Coronary artery (tissue), 2 donors: ENCODE measurements around the gene FOXD1.
"Not testable (repeated sequence)": the region's sequence is repeated elsewhere in the genome, so short reads cannot be mapped to it uniquely, and the experiment has no call there.

Source experiments
- DNase-seq: peaks from one replicate; pipeline ENCODE4 v3.0.0-alpha.2; 2017; ENCODE audit warnings: low spot score
- H3K27ac ChIP-seq, 2 donors: fragments of 200-600 bp; sonication (generic); one replicate each; pipeline ENCODE4 v1.5.1; 2016 to 2019
- H3K4me3 ChIP-seq: fragments of 200-600 bp; sonication (generic); 2 replicates; pipeline ENCODE4 v1.5.1; 2016; ENCODE audit warnings: mild to moderate bottlenecking, moderate library complexity
- CTCF ChIP-seq: fragments of 200-600 bp; sonication (generic); IDR thresholded peaks from one replicate; pipeline ENCODE4 v1.5.1; 2019; ENCODE audit warnings: antibody characterized with exemption

Gene FOXD1

GRCh38 chr5:73415171-73415570, 33.4 kb downstream of the FOXD1 start:
- no peak for TF ChIP-seq CTCF
- Histone ChIP-seq H3K4me3 (no peak overlapping the region), H3K27ac (no peak overlapping the region)
- no peak for DNase-seq

DNA sequence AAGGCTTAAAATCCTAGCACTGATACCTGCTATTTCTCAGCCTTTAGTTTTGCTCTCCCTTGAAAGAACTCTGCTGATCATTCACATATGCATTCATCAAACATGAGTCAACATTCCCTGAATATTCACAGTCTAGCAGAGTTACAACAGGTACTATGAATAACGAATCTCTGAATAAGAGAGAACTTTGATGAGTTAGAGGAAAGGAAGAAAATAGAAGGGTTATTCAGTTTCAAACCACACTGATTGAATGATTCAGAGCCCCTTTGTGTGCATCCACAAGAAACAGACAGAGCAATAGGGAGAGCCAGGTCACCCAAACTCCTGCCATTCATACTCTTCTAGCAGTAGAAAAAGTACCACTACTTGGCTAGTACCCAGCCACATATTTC, 36.0 kb downstream of the FOXD1 start:
- no peak for DNase-seq
- no peak overlapping the region for H3K4me3 ChIP-seq

GRCh38 chr5:73411936-73412596, 36.5 kb downstream of the FOXD1 start:
- TF ChIP-seq CTCF = no peak
- no peak for DNase-seq
- Histone ChIP-seq H3K4me3 (no peak overlapping the region), H3K27ac (no peak overlapping the region)

More for the DNA sequence above, 36.0 kb downstream of the FOXD1 start:
- H3K27ac ChIP-seq = no peak overlapping the region
- no peak for TF ChIP-seq CTCF

- not testable (repeated sequence) for H3K4me3 ChIP-seq, H3K27ac ChIP-seq, DNase-seq
Measured at GRCh38 chr5:73409927-73410326, 38.6 kb downstream of the FOXD1 start.

GRCh38 chr5:73405691-73406090, 42.9 kb downstream of the FOXD1 start:
- DNase-seq = no peak
- TF ChIP-seq CTCF = no peak
- no peak overlapping the region for H3K4me3 ChIP-seq
- no peak overlapping the region for H3K27ac ChIP-seq

DNA sequence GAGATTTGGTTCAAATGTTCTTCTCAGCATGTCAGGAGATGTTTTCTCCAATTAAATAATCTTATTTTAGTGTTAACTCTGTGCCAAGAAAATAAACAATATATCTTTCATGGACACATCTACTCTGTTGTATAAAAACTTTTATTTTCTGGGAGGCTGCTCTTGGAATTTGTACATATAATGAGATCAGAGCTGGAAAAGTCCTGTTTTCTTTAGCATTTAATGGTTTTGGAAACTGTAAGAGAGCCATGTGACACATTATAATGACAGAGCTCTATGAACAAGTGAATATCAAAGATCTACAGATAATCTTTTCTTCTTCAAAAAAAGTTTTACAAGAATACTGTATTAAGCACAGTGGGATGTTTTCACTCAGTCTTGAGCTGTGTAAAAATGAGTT, 48.8 kb downstream of the FOXD1 start:
- Histone ChIP-seq H3K4me3 (no peak overlapping the region), H3K27ac (no peak overlapping the region)
- no peak for TF ChIP-seq CTCF
- DNase-seq = no peak
